Caco-2 (cell line): ENCODE results near the gene CIDEB. TPM values are rescaled to one million over a fixed set of nuclear protein-coding genes. Genes with fewer than 3 reads are reported as not detected.
"Not testable (repeated sequence)": the region's sequence is repeated elsewhere in the genome, so short reads cannot be mapped to it uniquely, and the experiment has no call there.

Experiments
- Bru-seq: library from RNA; stranded (reverse); fragments of 400-500 nt; gene quantifications from one replicate; lab custom pipeline; 2021; lab: Mats Ljungman, UMichigan
- BruChase-seq, 2 experiments: library from RNA; stranded (reverse); fragments of 400-500 nt; gene quantifications; one replicate each; lab custom pipeline; 2021; lab: Mats Ljungman, UMichigan
- BruUV-seq: library from RNA; stranded (reverse); fragments of 400-500 nt; replicated peaks from 2 replicates; lab custom pipeline; 2021; lab: Mats Ljungman, UMichigan
- CTCF ChIA-PET: fragments of 300-600 bp; sonication (Branson Sonifier 250); formaldehyde crosslinking; loops from one replicate; lab custom pipeline; 2022; ENCODE audit warnings: antibody characterized with exemption; lab: Charles Lee
- POLR2A ChIA-PET: fragments of 300-600 bp; sonication (Branson Sonifier 250); formaldehyde crosslinking; loops from one replicate; lab custom pipeline; 2022; ENCODE audit warnings: antibody characterized with exemption; lab: Charles Lee
- DNase-seq, 2 experiments: peaks; one replicate each; pipeline versions ENCODE4 v3.0.0 to v3.0.0-alpha.2; 2020 to 2022
- H3K27me3 ChIP-seq: replicated peaks from 2 replicates; pipeline ENCODE4 v1.6.0; 2011; ENCODE audit warnings: low read length; ENCODE audit not compliant: control insufficient read depth, insufficient read depth
- H3K36me3 ChIP-seq: 2 replicates; pipeline ENCODE4 v1.5.1; 2011; ENCODE audit warnings: low read length; ENCODE audit not compliant: control insufficient read depth, insufficient read depth
- H3K4me1 ChIP-seq: fragments of 250-450 bp; sonication (Bioruptor Pico); 2 replicates; pipeline ENCODE4 v1.5.1; 2020; ENCODE audit warnings: mild to moderate bottlenecking
- H3K4me3 ChIP-seq: 2 replicates; pipeline ENCODE4 v1.5.1; 2011; ENCODE audit warnings: low read depth, mild to moderate bottlenecking, control low read depth, low read length
- H3K9me3 ChIP-seq: fragments of 250-450 bp; sonication (Bioruptor Pico); 2 replicates; pipeline ENCODE4 v1.5.1; 2020; ENCODE audit warnings: mild to moderate bottlenecking, moderate library complexity
- H3K27ac Mint-ChIP-seq: one replicate; pipeline ENCODE4 v1.8.0; 2022; ENCODE audit warnings: mixed read lengths; ENCODE audit not compliant: unreplicated experiment
- H3K27me3 Mint-ChIP-seq: one replicate; pipeline ENCODE4 v1.8.0; 2022; ENCODE audit warnings: mixed read lengths; ENCODE audit not compliant: insufficient read depth, unreplicated experiment
- H3K36me3 Mint-ChIP-seq: one replicate; pipeline ENCODE4 v1.8.0; 2022; ENCODE audit warnings: mild to moderate bottlenecking, mixed read lengths; ENCODE audit not compliant: insufficient read depth, unreplicated experiment
- H3K4me1 Mint-ChIP-seq: one replicate; pipeline ENCODE4 v1.8.0; 2022; ENCODE audit warnings: low read depth, mixed read lengths; ENCODE audit not compliant: unreplicated experiment
- H3K4me3 Mint-ChIP-seq: one replicate; pipeline ENCODE4 v1.8.0; 2022; ENCODE audit warnings: mild to moderate bottlenecking, moderate library complexity, mixed read lengths; ENCODE audit not compliant: unreplicated experiment
- H3K9me3 Mint-ChIP-seq: one replicate; pipeline ENCODE4 v1.8.0; 2022; ENCODE audit warnings: mixed read lengths; ENCODE audit not compliant: unreplicated experiment
- intact Hi-C: fragments of 100-400 bp; cut with micrococcal nuclease; formaldehyde crosslinking; loops from one replicate; pipeline ENCODE4 v1.10.0; 2022; ENCODE audit not compliant: unreplicated experiment
- long read RNA-seq: library from polyadenylated mRNA; stranded (forward); transcript quantifications from one replicate; pipeline ENCODE4 v2.0.0, GENCODE V29; 2022
- total RNA-seq: library from RNA; stranded (reverse); gene quantifications from 2 replicates; pipeline ENCODE4 v1.2.3, GENCODE V29; 2022
- TF ChIP-seq, protein P1 (sequence below), 2 experiments: fragments of 200-600 bp in 1 of 2; IDR thresholded peaks; 1 replicate in 1 of 2; 2 replicates in 1 of 2; pipeline versions ENCODE4 v1.5.1 to v1.8.0; 2011 to 2022; ENCODE audit warnings: antibody characterized with exemption in 1 of 2, control low read depth in 1 of 2, inconsistent platforms in 1 of 2, low read depth in 1 of 2, low read length in 1 of 2, mild to moderate bottlenecking in 1 of 2, moderate library complexity in 1 of 2; ENCODE audit not compliant: insufficient read depth in 1 of 2, severe bottlenecking in 1 of 2, unreplicated experiment in 1 of 2

Gene CIDEB, protein sequence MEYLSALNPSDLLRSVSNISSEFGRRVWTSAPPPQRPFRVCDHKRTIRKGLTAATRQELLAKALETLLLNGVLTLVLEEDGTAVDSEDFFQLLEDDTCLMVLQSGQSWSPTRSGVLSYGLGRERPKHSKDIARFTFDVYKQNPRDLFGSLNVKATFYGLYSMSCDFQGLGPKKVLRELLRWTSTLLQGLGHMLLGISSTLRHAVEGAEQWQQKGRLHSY
- 3.5 and 7.2 TPM in 2 replicates for total RNA-seq
- Bru-seq, nascent RNA, result percentile 39 among the genes with signal in this experiment
- percentile 45 among the genes with signal in this experiment for BruChase-seq, experiment 1, labeled RNA remaining after a 2-hour chase
- percentile 62 among the genes with signal in this experiment for BruChase-seq, experiment 2, labeled RNA remaining after a 6-hour chase
- long read RNA-seq, transcript CIDEB-203 (5 exons, 1,602 nt), result major isoform, 6 of 9 reads
- long read RNA-seq, partial matches to known transcripts, result 1 of 9 reads
- long read RNA-seq, other reads (novel, unspliced or antisense), result 2 of 9 reads

DNA sequence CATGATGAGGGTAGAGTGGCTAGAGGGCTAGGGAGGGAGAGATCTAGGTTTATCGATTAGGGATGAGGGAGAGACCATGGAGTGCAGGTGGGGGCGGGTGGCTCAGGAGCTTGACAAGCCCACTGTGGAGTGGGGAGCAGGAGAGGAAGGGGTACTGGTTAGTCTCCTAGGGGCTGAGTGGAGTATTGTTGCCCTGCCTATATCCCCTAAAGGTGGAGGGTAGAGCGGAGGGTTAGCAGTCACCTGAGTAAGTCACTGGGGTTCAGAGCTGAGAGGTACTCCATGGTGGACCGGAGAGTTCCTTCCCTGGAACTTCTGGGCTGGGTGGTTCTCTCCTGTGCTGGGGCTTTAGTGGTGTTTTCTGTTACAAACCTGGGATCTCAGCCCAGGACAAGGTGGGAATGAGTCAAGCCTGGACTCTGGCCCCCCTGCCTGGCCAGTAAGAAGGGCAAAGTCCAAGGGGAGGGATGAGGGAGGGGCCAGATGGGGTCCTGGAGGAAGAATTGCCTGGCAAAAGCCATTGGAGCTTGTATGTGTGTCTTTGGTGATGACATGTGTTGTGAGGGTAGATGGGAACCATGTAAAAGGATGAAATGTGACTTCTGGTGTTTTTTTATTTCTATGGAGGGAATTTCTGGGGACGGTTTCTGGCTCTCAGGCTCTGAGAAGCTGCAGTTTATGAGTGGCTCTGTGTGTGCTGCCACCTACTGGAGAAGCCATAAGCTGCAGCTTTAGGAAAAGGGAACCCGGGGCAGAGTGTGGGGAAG is at the start of gene CIDEB:
CIDEB (minus strand) TSS at position 403 of the 767 bp plus-strand sequence; CDS start at position 284, 119 bp downstream.
- POLR2A ChIA-PET, result interaction anchor here (0.7 to 1.6 kb wide), 6 partner anchors 8 to 94 kb away, joined by 3 to 11 read pairs (median 4); partner anchors contain the start of genes CHMP4A, DHRS1, NOP9 and TINF2
- Mint-ChIP-seq H3K27ac (peak within 1 kb of the TSS; percentile 74), H3K27me3 (no peaks in the 10 kb centered on the region), H3K36me3 (peaks cover 57% of the 10 kb centered on the region), H3K9me3 (no peaks in the 10 kb centered on the region), H3K4me1 (peaks cover 21% of the 10 kb centered on the region), H3K4me3 (peak within 1 kb of the TSS; percentile 56)
- TF ChIP-seq, protein P1, sequence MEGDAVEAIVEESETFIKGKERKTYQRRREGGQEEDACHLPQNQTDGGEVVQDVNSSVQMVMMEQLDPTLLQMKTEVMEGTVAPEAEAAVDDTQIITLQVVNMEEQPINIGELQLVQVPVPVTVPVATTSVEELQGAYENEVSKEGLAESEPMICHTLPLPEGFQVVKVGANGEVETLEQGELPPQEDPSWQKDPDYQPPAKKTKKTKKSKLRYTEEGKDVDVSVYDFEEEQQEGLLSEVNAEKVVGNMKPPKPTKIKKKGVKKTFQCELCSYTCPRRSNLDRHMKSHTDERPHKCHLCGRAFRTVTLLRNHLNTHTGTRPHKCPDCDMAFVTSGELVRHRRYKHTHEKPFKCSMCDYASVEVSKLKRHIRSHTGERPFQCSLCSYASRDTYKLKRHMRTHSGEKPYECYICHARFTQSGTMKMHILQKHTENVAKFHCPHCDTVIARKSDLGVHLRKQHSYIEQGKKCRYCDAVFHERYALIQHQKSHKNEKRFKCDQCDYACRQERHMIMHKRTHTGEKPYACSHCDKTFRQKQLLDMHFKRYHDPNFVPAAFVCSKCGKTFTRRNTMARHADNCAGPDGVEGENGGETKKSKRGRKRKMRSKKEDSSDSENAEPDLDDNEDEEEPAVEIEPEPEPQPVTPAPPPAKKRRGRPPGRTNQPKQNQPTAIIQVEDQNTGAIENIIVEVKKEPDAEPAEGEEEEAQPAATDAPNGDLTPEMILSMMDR (IDR thresholded peaks at IDR 0.05; ENCODE audit: insufficient read depth in 1 of 2, low read depth in 1 of 2, low read length in 1 of 2, severe bottlenecking in 1 of 2, unreplicated experiment in 1 of 2), result peak; percentile 89 to 94
- no TSS peak for BruUV-seq
- CTCF ChIA-PET, result interaction anchor here (0.5 to 4.3 kb wide), 23 partner anchors 9 to 249 kb away, joined by 3 to 54 read pairs (median 4); partner anchors contain the start of genes CHMP4A, DHRS1, IRF9 and NOP9
- intact Hi-C loops, result loop anchor here (1.0 kb wide), 3 partner anchors 8 to 64 kb away; partner anchors contain the start of genes DHRS1, NOP9 and RABGGTA
- Histone ChIP-seq H3K36me3 (peaks cover 4% of the 10 kb centered on the region), H3K4me3 (peak within 1 kb of the TSS; percentile 10), H3K9me3 (no peaks in the 10 kb centered on the region), H3K27me3 (no peaks in the 10 kb centered on the region), H3K4me1 (peaks cover 21% of the 10 kb centered on the region)
- peak; percentile 82 to 87 for DNase-seq

DNA sequence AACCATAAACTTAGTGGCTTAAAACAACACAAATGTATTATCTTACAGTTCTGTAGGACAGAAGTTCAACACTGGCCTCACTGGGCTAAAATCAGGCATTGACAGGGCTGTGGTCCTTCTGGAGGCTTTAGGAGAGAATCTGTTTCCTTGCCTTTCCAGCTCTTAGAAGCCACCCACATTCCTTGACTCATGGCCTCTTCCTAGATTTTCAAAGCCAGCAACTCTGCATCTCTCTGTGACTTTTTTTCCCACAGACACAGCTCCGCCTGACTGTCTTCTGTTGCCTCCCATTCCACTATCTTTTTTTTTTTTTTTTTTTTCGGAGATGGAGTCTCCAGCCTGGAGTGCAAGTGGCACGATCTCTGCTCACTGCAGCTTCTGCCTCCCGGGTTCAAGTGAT is 48.4 kb upstream of the CIDEB start:
- no peak overlapping the region for H3K4me3 Mint-ChIP-seq
- TF ChIP-seq, protein P1 (IDR thresholded peaks at IDR 0.05; ENCODE audit: insufficient read depth in 1 of 2, low read depth in 1 of 2, low read length in 1 of 2, severe bottlenecking in 1 of 2, unreplicated experiment in 1 of 2), result no peak
- peaks cover 10% of the 10 kb centered on the region for H3K4me1 Mint-ChIP-seq
- no peaks in the 10 kb centered on the region for H3K27me3 Mint-ChIP-seq
- DNase-seq, result no peak
- no peaks in the 10 kb centered on the region for H3K36me3 Mint-ChIP-seq
- Histone ChIP-seq H3K4me1 (peaks cover 4% of the 10 kb centered on the region; the same call in 1 of the 2 replicates), H3K27me3 (no peaks in the 10 kb centered on the region), H3K36me3 (no peaks in the 10 kb centered on the region), H3K9me3 (no peaks in the 10 kb centered on the region), H3K4me3 (no peak overlapping the region)
- ChIA-PET POLR2A (no interaction called here), CTCF (no interaction called here)
- intact Hi-C loops, result no loop called here
- no peaks in the 10 kb centered on the region for H3K9me3 Mint-ChIP-seq
- no TSS peak for BruUV-seq
- no peak overlapping the region for H3K27ac Mint-ChIP-seq

DNA sequence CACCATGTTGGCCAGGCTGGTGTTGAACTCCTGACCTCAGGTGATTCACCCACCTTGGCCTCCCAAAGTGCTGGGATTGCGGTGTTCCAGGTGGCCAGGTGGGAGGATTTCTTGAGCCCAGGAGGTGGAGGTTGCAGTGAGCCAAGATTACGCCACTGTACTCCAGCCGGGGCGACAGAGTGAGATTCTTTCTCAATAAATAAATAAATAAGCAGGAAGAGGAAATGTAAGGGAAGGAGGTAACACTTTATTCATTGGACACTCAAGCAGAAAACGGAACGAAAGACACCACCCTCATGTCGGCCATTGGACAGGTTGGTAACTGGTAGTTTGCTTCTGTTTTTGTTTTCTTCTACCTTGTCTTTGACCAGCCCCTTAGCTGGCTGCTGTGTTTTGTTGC is 47.2 kb upstream of the CIDEB start:
- ChIA-PET CTCF (no interaction called here), POLR2A (no interaction called here)
- Mint-ChIP-seq H3K9me3 (no peaks in the 10 kb centered on the region), H3K27me3 (peaks cover 3% of the 10 kb centered on the region), H3K36me3 (no peaks in the 10 kb centered on the region), H3K4me3 (no peak overlapping the region), H3K4me1 (peaks cover 10% of the 10 kb centered on the region), H3K27ac (no peak overlapping the region)
- TF ChIP-seq, protein P1 (IDR thresholded peaks at IDR 0.05; ENCODE audit: insufficient read depth in 1 of 2, low read depth in 1 of 2, low read length in 1 of 2, severe bottlenecking in 1 of 2, unreplicated experiment in 1 of 2), result no peak
- Histone ChIP-seq H3K4me3 (no peak overlapping the region), H3K36me3 (no peaks in the 10 kb centered on the region), H3K4me1 (peaks cover 4% of the 10 kb centered on the region; the same call in 1 of the 2 replicates), H3K9me3 (no peaks in the 10 kb centered on the region), H3K27me3 (no peaks in the 10 kb centered on the region)
- intact Hi-C loops, result no loop called here
- BruUV-seq, result no TSS peak
- no peak for DNase-seq

DNA sequence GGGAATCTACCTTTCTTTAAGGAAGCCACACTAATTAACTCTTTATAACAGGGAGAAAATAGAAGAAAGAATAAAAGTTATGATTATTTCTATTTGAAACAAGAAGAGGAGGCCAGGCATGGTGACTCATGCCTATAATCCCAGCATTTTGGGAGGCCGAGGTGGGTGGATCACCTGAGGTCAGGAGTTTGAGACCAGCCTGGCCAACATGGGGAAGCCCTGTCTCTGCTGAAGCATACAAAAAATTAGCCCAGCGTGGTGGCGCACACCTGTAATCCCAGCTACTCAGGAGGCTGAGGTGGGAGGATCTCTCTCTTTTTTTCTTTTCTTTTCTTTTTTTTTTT is 46.7 kb upstream of the CIDEB start:
- CTCF ChIA-PET, result interaction anchor here (0.8 kb wide), 1 partner anchor 77 kb away, joined by 3 read pairs; no protein-coding TSS in a partner anchor
- H3K27me3 Mint-ChIP-seq, H3K9me3 Mint-ChIP-seq, DNase-seq, intact Hi-C loops, BruUV-seq, H3K36me3 Mint-ChIP-seq, H3K4me1 ChIP-seq, H3K4me3 Mint-ChIP-seq, H3K27ac Mint-ChIP-seq, H3K27me3 ChIP-seq, H3K36me3 ChIP-seq, H3K9me3 ChIP-seq, POLR2A ChIA-PET, H3K4me3 ChIP-seq: not testable (repeated sequence)
- H3K4me1 Mint-ChIP-seq, result peaks cover 10% of the 10 kb centered on the region
